Thyroid gland (tissue), 4 donors: ENCODE measurements around the gene FAM120A. TPM values are rescaled to one million over a fixed set of nuclear protein-coding genes. Genes with fewer than 3 reads are reported as not detected.

ENCODE experiments used
- DNase-seq, 2 donors: peaks; one replicate each; pipeline ENCODE4 v3.0.0-alpha.2; 2019
- H3K27ac ChIP-seq, 3 donors: fragments of 200-600 bp; sonication (generic); 1 replicate in 2 of 3; 2 replicates in 1 of 3; pipeline ENCODE4 v1.5.1; 2016 to 2019; ENCODE audit warnings: mild to moderate bottlenecking in 1 of 3, moderate library complexity in 1 of 3
- H3K27me3 ChIP-seq: fragments of 200-600 bp; sonication (generic); one replicate; pipeline ENCODE4 v1.5.1; 2019
- H3K36me3 ChIP-seq, 2 donors: fragments of 200-600 bp; sonication (generic); one replicate each; pipeline ENCODE4 v1.5.1; 2016 to 2019
- H3K4me1 ChIP-seq, 2 donors: fragments of 200-600 bp; sonication (generic); one replicate each; pipeline ENCODE4 v1.5.1; 2017 to 2019
- H3K4me3 ChIP-seq, 3 donors: fragments of 200-600 bp; sonication (generic); replicated peaks in 1 of 3; 1 replicate in 2 of 3; 2 replicates in 1 of 3; pipeline ENCODE4 v1.5.1; 2016; ENCODE audit warnings: mild to moderate bottlenecking in 1 of 3
- H3K9me3 ChIP-seq: fragments of 200-600 bp; sonication (generic); one replicate; pipeline ENCODE4 v1.5.1; 2017
- POLR2A ChIP-seq, 2 donors: fragments of 450-650 bp; IDR thresholded peaks; one replicate each; pipeline ENCODE4 v1.6.1; 2017; ENCODE audit warnings: antibody characterized with exemption in 2 of 2, mild to moderate bottlenecking in 2 of 2, moderate library complexity in 1 of 2
- WGBS, 2 donors: methylation state at CpG; one replicate each; pipeline ENCODE4 v1.1.5; 2017; 5-methylcytosine and 5-hydroxymethylcytosine counted together
- intact Hi-C: fragments of 100-400 bp; cut with DNase I; formaldehyde crosslinking; loops from one replicate; pipeline ENCODE4 v1.15.1; 2023
- total RNA-seq, 4 donors: library from RNA; depleted of rRNA; stranded (reverse); fragments of >200 nt; gene quantifications; one replicate each; pipeline ENCODE4 v1.2.3, GENCODE V29; 2016
- TF ChIP-seq, protein P1 (sequence below), 6 experiments: fragments of 200-600 bp in 3 of 6; fragments of 450-650 bp in 3 of 6; sonication (generic) in 3 of 6; IDR thresholded peaks; one replicate each; pipeline ENCODE4 v1.5.1; 2016 to 2019; ENCODE audit warnings: antibody characterized with exemption in 6 of 6, mild to moderate bottlenecking in 2 of 6, inconsistent platforms in 1 of 6, moderate library complexity in 1 of 6

The FAM120A gene
- total RNA-seq, 4 donors from 2014 or later = 78.1 to 118 (median 111) TPM

DNA sequence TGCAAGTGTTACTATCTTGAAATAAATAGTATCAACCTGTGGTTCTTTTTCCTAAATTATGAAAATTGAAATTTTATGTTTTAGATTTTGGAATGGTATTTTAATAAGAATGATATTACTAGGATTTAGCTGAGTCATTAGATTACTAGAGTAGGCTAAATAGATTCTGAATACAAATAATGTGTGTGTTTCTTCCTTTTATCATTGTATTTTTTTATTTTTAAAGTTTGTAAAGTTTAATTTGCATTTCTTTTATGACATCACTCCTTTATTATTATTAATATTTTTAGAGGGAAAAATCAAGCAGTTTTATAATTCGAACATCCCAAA is 9.9 kb downstream of the FAM120A start:
- H3K4me1 ChIP-seq = peaks cover 46 to 62% of the 10 kb centered on the region in 2 donors
- 96 to 98% methylated on average over 1 of the region's 1 CpG for WGBS, 2 donors

DNA sequence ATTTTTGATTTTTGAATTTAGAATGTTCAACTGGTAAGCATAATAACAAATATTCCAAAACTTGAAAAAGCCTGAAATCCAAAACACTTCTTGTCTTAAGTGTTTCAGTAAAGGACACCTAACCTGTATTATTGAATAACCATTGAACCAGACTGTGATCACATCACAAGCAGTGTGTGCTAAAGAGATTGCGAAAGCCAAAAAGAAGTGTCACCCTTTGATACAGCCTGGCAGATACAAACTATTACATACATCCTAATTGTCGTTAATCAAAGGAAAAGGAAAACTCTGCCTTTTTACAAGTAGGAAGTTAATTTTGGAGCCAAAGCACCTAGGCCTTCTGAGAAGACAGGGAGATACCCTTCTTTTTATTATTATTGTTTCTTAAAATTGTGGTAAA is 10.3 kb downstream of the FAM120A start:
- no peak for DNase-seq
- Histone ChIP-seq H3K36me3 (no peaks in the 10 kb centered on the region), H3K4me3 (no peak overlapping the region), H3K27ac (peak overlapping the region; percentile 8 to 26 (median 16)), H3K27me3 (no peaks in the 10 kb centered on the region), H3K4me1 (peaks cover 50 to 66% of the 10 kb centered on the region in 2 donors), H3K9me3 (no peaks in the 10 kb centered on the region)
- 70 to 78% methylated on average over 2 of the region's 2 CpGs for WGBS, 2 donors
- intact Hi-C loops = no loop called here
- TF ChIP-seq POLR2A (IDR thresholded peaks at IDR 0.05) = no peak
- TF ChIP-seq, protein P1, sequence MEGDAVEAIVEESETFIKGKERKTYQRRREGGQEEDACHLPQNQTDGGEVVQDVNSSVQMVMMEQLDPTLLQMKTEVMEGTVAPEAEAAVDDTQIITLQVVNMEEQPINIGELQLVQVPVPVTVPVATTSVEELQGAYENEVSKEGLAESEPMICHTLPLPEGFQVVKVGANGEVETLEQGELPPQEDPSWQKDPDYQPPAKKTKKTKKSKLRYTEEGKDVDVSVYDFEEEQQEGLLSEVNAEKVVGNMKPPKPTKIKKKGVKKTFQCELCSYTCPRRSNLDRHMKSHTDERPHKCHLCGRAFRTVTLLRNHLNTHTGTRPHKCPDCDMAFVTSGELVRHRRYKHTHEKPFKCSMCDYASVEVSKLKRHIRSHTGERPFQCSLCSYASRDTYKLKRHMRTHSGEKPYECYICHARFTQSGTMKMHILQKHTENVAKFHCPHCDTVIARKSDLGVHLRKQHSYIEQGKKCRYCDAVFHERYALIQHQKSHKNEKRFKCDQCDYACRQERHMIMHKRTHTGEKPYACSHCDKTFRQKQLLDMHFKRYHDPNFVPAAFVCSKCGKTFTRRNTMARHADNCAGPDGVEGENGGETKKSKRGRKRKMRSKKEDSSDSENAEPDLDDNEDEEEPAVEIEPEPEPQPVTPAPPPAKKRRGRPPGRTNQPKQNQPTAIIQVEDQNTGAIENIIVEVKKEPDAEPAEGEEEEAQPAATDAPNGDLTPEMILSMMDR (IDR thresholded peaks at IDR 0.05) = no peak

More for the DNA sequence above, 9.9 kb downstream of the FAM120A start:
- no peak for DNase-seq
- no peak overlapping the region for H3K4me3 ChIP-seq
- intact Hi-C loops = no loop called here
- H3K36me3 ChIP-seq = no peaks in the 10 kb centered on the region
- no peaks in the 10 kb centered on the region for H3K9me3 ChIP-seq
- TF ChIP-seq, protein P1 (IDR thresholded peaks at IDR 0.05) = no peak
- TF ChIP-seq POLR2A (IDR thresholded peaks at IDR 0.05) = no peak
- peak overlapping the region in 2 of 3 donors; percentile 4 to 5 for H3K27ac ChIP-seq
- H3K27me3 ChIP-seq = no peaks in the 10 kb centered on the region

DNA sequence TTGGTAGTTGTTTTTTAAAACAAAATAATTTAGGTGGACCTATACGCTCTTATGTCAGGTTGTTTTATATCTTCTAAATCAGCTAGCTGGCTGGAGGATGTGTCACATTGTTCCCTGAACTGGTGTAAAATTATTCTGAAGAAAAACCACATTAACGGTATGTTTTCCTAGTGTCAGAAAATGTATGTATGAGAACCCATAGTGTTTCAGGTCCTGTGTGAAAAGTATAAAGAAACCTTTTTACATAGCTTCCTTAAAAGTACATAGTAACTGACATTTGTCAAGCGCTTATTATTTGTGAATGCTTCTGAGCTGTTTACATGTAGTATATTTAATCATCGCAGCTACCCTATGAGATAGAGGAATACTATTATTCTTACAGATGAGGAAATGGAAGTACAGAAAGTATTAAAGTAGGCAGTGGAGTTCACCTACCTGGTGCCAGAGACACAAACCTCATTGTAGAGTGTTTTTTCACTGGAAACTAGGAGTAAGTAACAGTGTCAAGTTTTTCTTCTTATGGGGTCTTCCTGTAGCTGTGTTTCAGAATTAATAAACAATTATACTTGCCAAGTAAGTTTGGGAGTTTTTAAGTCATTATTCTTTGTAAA is 12.3 kb downstream of the FAM120A start:
- Histone ChIP-seq H3K27ac (no peak overlapping the region), H3K9me3 (no peaks in the 10 kb centered on the region), H3K4me1 (peaks cover 59 to 77% of the 10 kb centered on the region in 2 donors), H3K27me3 (no peaks in the 10 kb centered on the region), H3K4me3 (no peak overlapping the region), H3K36me3 (no peaks in the 10 kb centered on the region)
- TF ChIP-seq POLR2A (IDR thresholded peaks at IDR 0.05) = no peak
- TF ChIP-seq, protein P1 (IDR thresholded peaks at IDR 0.05) = no peak
- intact Hi-C loops = no loop called here
- WGBS, 2 donors = 92 to 93% methylated on average over 4 of the region's 4 CpGs
- no peak for DNase-seq

DNA sequence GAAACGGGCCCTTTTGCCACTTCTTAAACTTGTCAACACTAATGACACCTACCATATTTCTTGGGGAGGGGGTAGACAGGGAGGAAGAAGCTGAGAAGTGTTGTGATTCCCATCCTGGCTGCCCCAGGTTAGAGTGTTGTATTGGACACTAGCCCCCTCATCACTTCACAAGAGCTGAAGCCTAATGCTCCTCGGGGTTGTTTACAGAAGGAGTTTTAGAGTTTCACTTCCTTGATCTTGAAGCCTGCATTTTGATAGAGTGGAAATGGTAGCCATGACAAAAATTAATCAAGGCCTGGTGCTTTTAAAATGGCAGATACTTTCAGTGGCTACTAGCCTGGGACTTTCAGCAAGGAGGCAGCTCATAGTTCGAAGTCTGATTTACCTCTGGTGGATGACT is 12.9 kb downstream of the FAM120A start:
- 62 to 64% methylated on average over 3 of the region's 3 CpGs for WGBS, 2 donors
- TF ChIP-seq, protein P1 (IDR thresholded peaks at IDR 0.05) = no peak
- TF ChIP-seq POLR2A (IDR thresholded peaks at IDR 0.05) = no peak
- Histone ChIP-seq H3K27me3 (no peaks in the 10 kb centered on the region), H3K9me3 (no peaks in the 10 kb centered on the region), H3K36me3 (no peaks in the 10 kb centered on the region), H3K4me3 (no peak overlapping the region), H3K4me1 (peaks cover 59 to 77% of the 10 kb centered on the region in 2 donors), H3K27ac (peak overlapping the region in 1 of 3 donors; percentile 10)
- intact Hi-C loops = no loop called here
- DNase-seq = no peak

DNA sequence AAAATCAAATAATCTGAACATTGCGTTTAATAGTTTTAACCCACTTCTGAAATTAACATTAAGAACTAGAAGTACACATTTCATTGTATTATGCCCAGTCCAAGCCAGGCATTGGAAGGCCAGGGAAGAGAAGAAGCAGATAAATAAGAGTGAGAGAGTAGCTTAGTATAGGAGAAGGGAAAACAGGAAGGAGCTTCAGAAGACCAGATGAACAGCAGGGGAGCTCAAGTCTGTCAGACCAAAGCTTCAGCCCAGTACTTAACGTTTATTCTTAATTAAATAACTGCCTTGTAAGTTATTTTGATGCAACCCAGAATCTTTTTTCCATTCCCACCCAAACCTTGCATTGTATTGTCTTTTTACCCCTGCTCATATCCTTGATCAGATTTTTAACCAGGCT is 13.4 kb downstream of the FAM120A start:
- Histone ChIP-seq H3K36me3 (no peaks in the 10 kb centered on the region), H3K9me3 (no peaks in the 10 kb centered on the region), H3K4me1 (peaks cover 55 to 77% of the 10 kb centered on the region in 2 donors), H3K27ac (peak overlapping the region in 2 of 3 donors; percentile 8 to 10), H3K27me3 (no peaks in the 10 kb centered on the region), H3K4me3 (no peak overlapping the region)
- intact Hi-C loops = no loop called here
- DNase-seq = no peak
- no peak for TF ChIP-seq POLR2A (IDR thresholded peaks at IDR 0.05)
- TF ChIP-seq, protein P1 (IDR thresholded peaks at IDR 0.05) = no peak
- 64 to 67% methylated on average over 2 of the region's 2 CpGs for WGBS, 2 donors
